Skeletal muscle cell (primary cell): ENCODE measurements around the gene PRPS1.

Experiments
- DNase-seq: peaks from one replicate; pipeline ENCODE4 v3.0.0-alpha.2; 2010; ENCODE audit warnings: low read depth
- H3K4me3 ChIP-seq: 2 replicates; pipeline ENCODE4 v1.5.1; 2011; ENCODE audit warnings: low read depth, mild to moderate bottlenecking, control low read depth, low read length, moderate library complexity

Gene PRPS1

GRCh38 chrX:107691024-107691448, 62.7 kb downstream of the PRPS1 start:
- peak; percentile 63 for DNase-seq
- H3K4me3 ChIP-seq, result no peak overlapping the region

GRCh38 chrX:107699616-107700015, 71.3 kb downstream of the PRPS1 start:
- no peak for DNase-seq
- H3K4me3 ChIP-seq, result no peak overlapping the region

GRCh38 chrX:107700317-107700774, 72.0 kb downstream of the PRPS1 start:
- H3K4me3 ChIP-seq, result no peak overlapping the region
- peak; percentile 76 for DNase-seq
